Peyer's patch (tissue), 4 donors: ENCODE data around the gene OR6J1. TPM values are rescaled to one million over a fixed set of nuclear protein-coding genes. Genes with fewer than 3 reads are reported as not detected.

ENCODE experiments used
- DNase-seq, 3 donors: peaks; one replicate each; pipeline ENCODE4 v3.0.0-alpha.2; 2017 to 2019
- H3K27ac ChIP-seq, 4 donors: fragments of 200-600 bp; sonication (generic); one replicate each; pipeline ENCODE4 v1.5.1; 2016 to 2019
- H3K27me3 ChIP-seq, 2 donors: fragments of 200-600 bp; sonication (generic); one replicate each; pipeline ENCODE4 v1.5.1; 2019
- H3K36me3 ChIP-seq, 3 donors: fragments of 200-600 bp; sonication (generic); one replicate each; pipeline ENCODE4 v1.5.1; 2016 to 2019
- H3K4me1 ChIP-seq, 4 donors: fragments of 200-600 bp; sonication (generic); one replicate each; pipeline ENCODE4 v1.5.1; 2016 to 2019
- H3K4me3 ChIP-seq, 4 donors: fragments of 200-600 bp; sonication (generic); 1 replicate in 3 of 4; 2 replicates in 1 of 4; pipeline ENCODE4 v1.5.1; 2016 to 2019; ENCODE audit warnings: mild to moderate bottlenecking in 1 of 4
- H3K9me3 ChIP-seq, 4 donors: fragments of 200-600 bp; sonication (generic); one replicate each; pipeline ENCODE4 v1.5.1; 2016 to 2019; ENCODE audit warnings: mild to moderate bottlenecking in 1 of 4
- POLR2A ChIP-seq, 2 donors: fragments of 450-650 bp; IDR thresholded peaks; one replicate each; pipeline ENCODE4 v1.5.1; 2017; ENCODE audit warnings: antibody characterized with exemption in 2 of 2, mild to moderate bottlenecking in 2 of 2, moderate library complexity in 2 of 2
- total RNA-seq, 4 donors: library from RNA; depleted of rRNA; stranded (reverse); fragments of >200 nt; gene quantifications; one replicate each; pipeline ENCODE4 v1.1.0, GENCODE V29; 2016
- TF ChIP-seq, protein P1 (sequence below), 6 experiments: fragments of 450-650 bp in 4 of 6; fragments of 200-600 bp in 2 of 6; sonication (generic) in 1 of 6; IDR thresholded peaks; one replicate each; pipeline ENCODE4 v1.5.1; 2017 to 2019; ENCODE audit warnings: antibody characterized with exemption in 6 of 6, mild to moderate bottlenecking in 3 of 6, moderate library complexity in 1 of 6

Gene OR6J1
- total RNA-seq, 4 donors from 2014 or later, result 0.18 TPM; not detected in 3

DNA sequence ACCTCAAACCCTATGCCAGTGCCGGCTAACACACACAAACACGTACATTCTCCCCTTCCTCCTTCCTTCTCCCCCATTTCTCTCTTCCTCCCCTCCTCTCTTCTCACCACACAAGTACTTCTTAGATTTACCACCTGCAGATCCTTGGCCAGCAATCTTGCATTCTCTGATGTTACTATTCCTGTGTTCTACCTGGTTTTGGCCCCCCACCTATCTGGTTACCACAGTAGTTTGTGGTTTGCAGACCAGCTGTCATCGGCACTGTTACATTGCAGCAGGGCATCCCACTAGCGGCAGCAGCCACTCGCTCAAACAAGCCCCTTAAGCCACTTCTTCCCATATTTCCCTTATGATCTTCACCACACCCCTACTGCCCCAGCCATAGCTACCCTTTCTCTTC is 42.2 kb downstream of the OR6J1 start:
- Histone ChIP-seq H3K36me3 (peaks cover 0 to 53% (median 0%) of the 10 kb centered on the region in 3 donors), H3K4me1 (peaks cover 0 to 10% (median 2%) of the 10 kb centered on the region in 4 donors), H3K27me3 (no peaks in the 10 kb centered on the region), H3K4me3 (no peak overlapping the region), H3K9me3 (no peaks in the 10 kb centered on the region), H3K27ac (no peak overlapping the region)
- TF ChIP-seq POLR2A (IDR thresholded peaks at IDR 0.05), result no peak
- TF ChIP-seq, protein P1, sequence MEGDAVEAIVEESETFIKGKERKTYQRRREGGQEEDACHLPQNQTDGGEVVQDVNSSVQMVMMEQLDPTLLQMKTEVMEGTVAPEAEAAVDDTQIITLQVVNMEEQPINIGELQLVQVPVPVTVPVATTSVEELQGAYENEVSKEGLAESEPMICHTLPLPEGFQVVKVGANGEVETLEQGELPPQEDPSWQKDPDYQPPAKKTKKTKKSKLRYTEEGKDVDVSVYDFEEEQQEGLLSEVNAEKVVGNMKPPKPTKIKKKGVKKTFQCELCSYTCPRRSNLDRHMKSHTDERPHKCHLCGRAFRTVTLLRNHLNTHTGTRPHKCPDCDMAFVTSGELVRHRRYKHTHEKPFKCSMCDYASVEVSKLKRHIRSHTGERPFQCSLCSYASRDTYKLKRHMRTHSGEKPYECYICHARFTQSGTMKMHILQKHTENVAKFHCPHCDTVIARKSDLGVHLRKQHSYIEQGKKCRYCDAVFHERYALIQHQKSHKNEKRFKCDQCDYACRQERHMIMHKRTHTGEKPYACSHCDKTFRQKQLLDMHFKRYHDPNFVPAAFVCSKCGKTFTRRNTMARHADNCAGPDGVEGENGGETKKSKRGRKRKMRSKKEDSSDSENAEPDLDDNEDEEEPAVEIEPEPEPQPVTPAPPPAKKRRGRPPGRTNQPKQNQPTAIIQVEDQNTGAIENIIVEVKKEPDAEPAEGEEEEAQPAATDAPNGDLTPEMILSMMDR (IDR thresholded peaks at IDR 0.05), result no peak
- DNase-seq, result no peak

DNA sequence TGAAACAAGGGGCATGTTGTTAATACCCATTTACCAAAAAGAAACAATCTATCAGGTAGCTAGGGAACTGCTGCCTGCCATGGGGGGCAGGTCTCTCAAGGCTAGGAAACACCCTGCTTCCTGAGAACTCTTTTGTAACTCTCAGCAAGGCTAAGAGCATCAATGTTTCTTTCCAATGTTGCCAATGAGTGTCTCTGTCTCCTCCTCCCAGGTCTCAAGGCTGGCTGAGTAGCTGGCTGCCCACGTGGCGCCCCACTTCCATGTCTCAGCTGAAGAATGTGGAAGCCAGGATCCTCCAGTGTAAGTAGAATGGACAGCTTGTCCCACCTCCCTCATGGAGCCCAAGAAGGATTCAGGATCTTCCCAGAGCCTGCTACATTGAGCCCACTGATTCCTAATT is 42.7 kb downstream of the OR6J1 start:
- H3K9me3 ChIP-seq, result no peaks in the 10 kb centered on the region
- H3K27me3 ChIP-seq, result no peaks in the 10 kb centered on the region
- H3K4me3 ChIP-seq, result no peak overlapping the region
- TF ChIP-seq POLR2A (IDR thresholded peaks at IDR 0.05), result no peak
- TF ChIP-seq, protein P1 (IDR thresholded peaks at IDR 0.05), result no peak
- peaks cover 0 to 10% (median 2%) of the 10 kb centered on the region in 4 donors for H3K4me1 ChIP-seq
- H3K36me3 ChIP-seq, result peaks cover 0 to 49% (median 0%) of the 10 kb centered on the region in 3 donors
- DNase-seq, result no peak
- no peak overlapping the region for H3K27ac ChIP-seq

DNA sequence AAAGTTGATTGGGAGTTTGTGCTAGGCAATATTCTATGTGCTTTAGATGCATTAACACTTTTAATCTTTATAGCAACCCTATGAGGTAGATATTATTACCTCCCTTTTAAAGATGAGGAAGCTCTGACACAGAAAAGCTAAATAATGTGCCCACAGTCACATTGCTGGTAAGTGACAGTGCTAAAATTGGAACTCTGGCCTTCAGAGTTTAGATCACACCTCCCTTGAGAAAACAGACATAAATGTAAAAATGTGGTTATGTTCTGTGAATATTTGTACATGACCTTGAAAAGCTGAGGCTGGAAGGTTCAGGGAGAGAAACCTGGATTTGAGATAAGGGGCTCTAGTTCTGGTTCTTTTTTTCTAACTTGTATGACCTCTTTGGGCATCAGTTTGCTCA is 44.1 kb downstream of the OR6J1 start:
- no peak for TF ChIP-seq POLR2A (IDR thresholded peaks at IDR 0.05)
- TF ChIP-seq, protein P1 (IDR thresholded peaks at IDR 0.05), result no peak
- Histone ChIP-seq H3K9me3 (no peaks in the 10 kb centered on the region), H3K36me3 (peaks cover 0 to 35% (median 0%) of the 10 kb centered on the region in 3 donors), H3K27ac (no peak overlapping the region), H3K4me1 (peaks cover 0 to 10% (median 2%) of the 10 kb centered on the region in 4 donors), H3K27me3 (no peaks in the 10 kb centered on the region), H3K4me3 (no peak overlapping the region)
- DNase-seq, result no peak

DNA sequence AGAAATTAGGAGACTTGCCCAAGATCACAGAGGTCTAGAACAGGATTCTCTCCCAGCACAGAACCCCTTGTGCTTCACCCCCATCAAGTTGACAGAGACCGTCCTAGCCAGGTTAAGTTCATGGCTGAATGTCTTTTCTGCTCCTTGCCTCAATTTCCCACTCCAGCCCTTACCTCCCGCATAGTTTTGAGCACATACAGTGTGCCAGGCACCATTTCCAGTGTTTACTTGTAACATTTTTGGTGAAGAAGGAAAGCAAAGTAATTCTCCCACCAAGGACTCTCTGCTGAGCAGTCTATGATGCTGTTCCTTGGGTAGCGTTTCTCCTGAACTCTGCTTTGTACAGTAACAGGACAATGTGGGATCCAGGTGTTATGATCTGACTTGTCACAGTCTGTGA is 44.8 kb downstream of the OR6J1 start:
- peaks cover 0 to 10% (median 2%) of the 10 kb centered on the region in 4 donors for H3K4me1 ChIP-seq
- no peaks in the 10 kb centered on the region for H3K27me3 ChIP-seq
- TF ChIP-seq POLR2A (IDR thresholded peaks at IDR 0.05), result no peak
- TF ChIP-seq, protein P1 (IDR thresholded peaks at IDR 0.05), result no peak
- DNase-seq, result no peak
- H3K4me3 ChIP-seq, result peak overlapping the region in 2 of 4 donors; percentile 81 to 91
- peak overlapping the region in 1 of 4 donors; percentile 87 for H3K27ac ChIP-seq
- H3K36me3 ChIP-seq, result peaks cover 0 to 28% (median 0%) of the 10 kb centered on the region in 3 donors
- H3K9me3 ChIP-seq, result no peaks in the 10 kb centered on the region

DNA sequence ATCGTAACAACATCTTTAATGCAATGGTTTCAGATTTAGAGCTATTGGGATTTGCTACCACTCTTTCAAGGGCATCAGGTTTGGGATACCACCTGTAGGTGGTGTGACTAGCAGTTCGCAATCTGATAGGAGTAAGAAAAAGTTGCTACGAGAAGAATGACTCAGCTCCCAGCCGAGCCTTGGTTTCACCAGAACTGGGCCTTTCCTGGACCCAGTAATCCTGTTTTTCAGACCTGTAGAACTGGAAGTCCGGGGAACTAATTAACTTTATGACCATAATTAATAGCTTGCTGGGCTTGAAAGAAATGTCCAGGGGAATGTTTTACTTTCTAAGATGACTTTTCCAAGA is 45.3 kb downstream of the OR6J1 start:
- TF ChIP-seq POLR2A (IDR thresholded peaks at IDR 0.05), result no peak
- TF ChIP-seq, protein P1 (IDR thresholded peaks at IDR 0.05), result peak in 3 of 6 experiments; percentile 37 to 64 (median 44)
- Histone ChIP-seq H3K4me1 (peaks cover 0 to 10% (median 2%) of the 10 kb centered on the region in 4 donors), H3K27me3 (no peaks in the 10 kb centered on the region), H3K27ac (peak overlapping the region; percentile 76 to 90 (median 86)), H3K4me3 (peak overlapping the region; percentile 59 to 91 (median 78)), H3K9me3 (no peaks in the 10 kb centered on the region), H3K36me3 (peaks cover 0 to 23% (median 0%) of the 10 kb centered on the region in 3 donors)
- peak in 1 of 3 donors; percentile 74 for DNase-seq
